ENCODE measurements around the gene ZBTB40. TPM values are rescaled to one million over a fixed set of nuclear protein-coding genes. Genes with fewer than 3 reads are reported as not detected.
A peak's percentile ranks its signal among the peaks of the same experiment; 100 is the strongest.

Gene ZBTB40
- total RNA-seq, 1 experiment from 2014 or later, result 11.5 TPM

- Mint-ChIP-seq H3K4me3 (no peak overlapping the region), H3K27me3 (ENCODE audit: low read depth) (peaks cover 27% of the 10 kb centered on the region), H3K27ac (no peak overlapping the region), H3K9me3 (no peaks in the 10 kb centered on the region), H3K4me1 (peaks cover 19% of the 10 kb centered on the region), H3K36me3 (peaks cover 7% of the 10 kb centered on the region; the same call in 1 of the 2 replicates)
- no peak for TF ChIP-seq ATF6 (CRISPR knock-in tag; IDR thresholded peaks at IDR 0.05)
- no peak for TF ChIP-seq NFATC4 (CRISPR knock-in tag; IDR thresholded peaks at IDR 0.05)
- no peak for TF ChIP-seq ZMAT4 (CRISPR knock-in tag; IDR thresholded peaks at IDR 0.05)
- no peak for TF ChIP-seq ESRRA (CRISPR knock-in tag; IDR thresholded peaks at IDR 0.05; ENCODE audit: borderline replicate concordance)
- TF ChIP-seq ZNF416 (CRISPR knock-in tag; IDR thresholded peaks at IDR 0.05), result no peak
- TF ChIP-seq CDX4 (CRISPR knock-in tag; IDR thresholded peaks at IDR 0.05; ENCODE audit: borderline replicate concordance), result no peak
- no peak for TF ChIP-seq MYBL2 (CRISPR knock-in tag; IDR thresholded peaks at IDR 0.05)
- TF ChIP-seq IRF2 (CRISPR knock-in tag; IDR thresholded peaks at IDR 0.05; ENCODE audit: borderline replicate concordance, low read depth), result no peak
- TF ChIP-seq SOX15 (CRISPR knock-in tag; IDR thresholded peaks at IDR 0.05), result no peak
- no peak for TF ChIP-seq NFE2L1 (CRISPR knock-in tag; IDR thresholded peaks at IDR 0.05)
- no peak for DNase-seq (ENCODE audit: low spot score)
- ChIA-PET CTCF (interaction anchor here (0.7 to 1.3 kb wide), 2 partner anchors 15 to 56 kb away, joined by 3 to 4 read pairs; no protein-coding TSS in a partner anchor), POLR2A (interaction anchor here (0.6 kb wide), 1 partner anchor 1695 kb away, joined by 3 read pairs; no protein-coding TSS in a partner anchor)
- ATAC-seq, result no peak
Observed at GRCh38 chr1:22498463-22498862, 46.8 kb downstream of the ZBTB40 start.

GRCh38 chr1:22500058-22500457, 48.4 kb downstream of the ZBTB40 start:
- H3K4me3 Mint-ChIP-seq, result no peak overlapping the region
- H3K36me3 Mint-ChIP-seq, result peaks cover 4% of the 10 kb centered on the region; the same call in 1 of the 2 replicates
- TF ChIP-seq IRF2 (CRISPR knock-in tag; IDR thresholded peaks at IDR 0.05; ENCODE audit: borderline replicate concordance, low read depth) (no peak), ZNF263 (CRISPR knock-in tag; IDR thresholded peaks at IDR 0.05; ENCODE audit: low read depth) (no peak), USF2 (CRISPR knock-in tag; IDR thresholded peaks at IDR 0.05) (no peak), TEAD1 (CRISPR knock-in tag; IDR thresholded peaks at IDR 0.05) (no peak)
- ATAC-seq (peak; percentile 55), DNase-seq (ENCODE audit: low spot score) (no peak)
- CTCF ChIA-PET, result interaction anchor here (0.9 to 1.2 kb wide), 2 partner anchors 9 to 11 kb away, joined by 3 read pairs; no protein-coding TSS in a partner anchor
- H3K4me1 Mint-ChIP-seq, result peaks cover 19% of the 10 kb centered on the region
- H3K27ac Mint-ChIP-seq, result no peak overlapping the region
- POLR2A ChIA-PET, result no interaction called here
- H3K27me3 Mint-ChIP-seq (ENCODE audit: low read depth), result peaks cover 27% of the 10 kb centered on the region
- H3K9me3 Mint-ChIP-seq, result no peaks in the 10 kb centered on the region

GRCh38 chr1:22500471-22500870, 48.8 kb downstream of the ZBTB40 start:
- Mint-ChIP-seq H3K4me3 (no peak overlapping the region), H3K36me3 (peaks cover 4% of the 10 kb centered on the region; the same call in 1 of the 2 replicates), H3K27ac (no peak overlapping the region), H3K27me3 (ENCODE audit: low read depth) (peaks cover 27% of the 10 kb centered on the region), H3K4me1 (peaks cover 19% of the 10 kb centered on the region), H3K9me3 (no peaks in the 10 kb centered on the region)
- TF ChIP-seq ATF6 (CRISPR knock-in tag; IDR thresholded peaks at IDR 0.05) (no peak), MXD4 (CRISPR knock-in tag; IDR thresholded peaks at IDR 0.05; ENCODE audit: borderline replicate concordance) (no peak), OVOL2 (CRISPR knock-in tag; IDR thresholded peaks at IDR 0.05; ENCODE audit: borderline replicate concordance) (no peak), AFF4 (CRISPR knock-in tag; IDR thresholded peaks at IDR 0.05; ENCODE audit: borderline replicate concordance) (no peak), TP53 (CRISPR knock-in tag; IDR thresholded peaks at IDR 0.05) (no peak), FOXJ3 (CRISPR knock-in tag; IDR thresholded peaks at IDR 0.05; ENCODE audit: borderline replicate concordance) (no peak), CBFB (CRISPR knock-in tag; IDR thresholded peaks at IDR 0.05; ENCODE audit: low read depth) (no peak), ELF4 (CRISPR knock-in tag; IDR thresholded peaks at IDR 0.05; ENCODE audit: low read depth) (no peak), HMGA2 (CRISPR knock-in tag; IDR thresholded peaks at IDR 0.05) (no peak), ZNF232 (CRISPR knock-in tag; IDR thresholded peaks at IDR 0.05) (no peak)
- POLR2A ChIA-PET, result no interaction called here
- no peak for DNase-seq (ENCODE audit: low spot score)
- CTCF ChIA-PET, result no interaction called here
- ATAC-seq, result no peak; the same call in 1 of the 2 replicates
